GM12891 (cell line): ENCODE measurements around the gene MEX3B.
"Not testable (repeated sequence)": the region's sequence is repeated elsewhere in the genome, so short reads cannot be mapped to it uniquely, and the experiment has no call there.

Experiments
- DNase-seq: peaks from one replicate; pipeline ENCODE4 v3.0.0; 2011; ENCODE audit warnings: low spot score; ENCODE audit not compliant: insufficient read length
- FAIRE-seq: peaks from 2 replicates; lab custom pipeline; 2011; peaks lifted over from hg19 to GRCh38; lab: Jason Lieb, UNC
- PAX5 ChIP-seq: IDR thresholded peaks from 2 replicates; pipeline ENCODE4 v1.6.1; 2011; ENCODE audit warnings: low read length, moderate library complexity, mild to moderate bottlenecking; ENCODE audit not compliant: insufficient read depth, severe bottlenecking
- POLR2A ChIP-seq: IDR thresholded peaks from 2 replicates; pipeline ENCODE4 v1.6.1; 2011; ENCODE audit warnings: low read depth, low read length, control low read depth
- POLR2AphosphoS5 ChIP-seq: IDR thresholded peaks from 2 replicates; pipeline ENCODE4 v1.6.1; 2011; ENCODE audit warnings: low read depth, low read length, control low read depth
- POU2F2 ChIP-seq: IDR thresholded peaks from 2 replicates; pipeline ENCODE4 v1.6.1; 2011; ENCODE audit warnings: low read depth, mild to moderate bottlenecking, control low read depth, low read length, moderate library complexity
- SPI1 ChIP-seq: IDR thresholded peaks from 2 replicates; pipeline ENCODE4 v1.6.1; 2011; ENCODE audit warnings: low read depth, low read length, control low read depth
- TAF1 ChIP-seq: IDR thresholded peaks from 2 replicates; pipeline ENCODE4 v1.6.1; 2011; ENCODE audit warnings: low read depth, low read length, control low read depth

MEX3B gene

DNA sequence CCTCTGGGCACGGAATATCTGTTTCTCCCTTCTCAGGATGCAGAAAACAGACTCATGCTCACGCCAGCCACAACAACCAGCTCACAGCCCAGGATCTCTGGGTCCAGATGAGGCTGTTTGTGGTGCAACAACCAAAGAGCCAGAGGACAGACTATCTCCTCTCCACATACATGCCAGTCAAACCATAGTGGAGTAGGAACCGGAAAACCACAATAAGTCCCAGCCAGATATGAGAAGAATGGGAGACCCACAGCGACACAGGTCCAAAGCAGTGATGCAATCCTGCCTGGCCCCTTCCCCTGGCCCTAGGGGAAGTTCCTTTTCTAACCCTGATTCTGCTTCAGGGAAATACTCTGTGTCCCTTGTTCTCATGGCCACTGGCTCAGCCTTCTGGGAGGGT lies 27.6 kb downstream of the MEX3B start:
- DNase-seq (no peak), FAIRE-seq (no peak)
- TF ChIP-seq POLR2AphosphoS5 (no peak), PAX5 (no peak), POLR2A (no peak), POU2F2 (no peak), SPI1 (no peak), TAF1 (no peak)

- no peak for FAIRE-seq
- no peak for DNase-seq
- TF ChIP-seq SPI1 (no peak), POLR2AphosphoS5 (no peak), POLR2A (no peak), TAF1 (no peak), POU2F2 (no peak), PAX5 (no peak)
Observed at GRCh38 chr15:82017656-82018055, 28.2 kb downstream of the MEX3B start.

- FAIRE-seq (no peak), DNase-seq (no peak)
- TF ChIP-seq TAF1 (no peak), PAX5 (no peak), SPI1 (no peak), POLR2A (no peak), POU2F2 (no peak), POLR2AphosphoS5 (no peak)
Observed at GRCh38 chr15:82014989-82015388, 30.8 kb downstream of the MEX3B start.

GRCh38 chr15:82012908-82013307 lies 32.9 kb downstream of the MEX3B start:
- no peak for DNase-seq
- FAIRE-seq, result no peak
- TF ChIP-seq POU2F2 (no peak), POLR2A (no peak)

GRCh38 chr15:82005239-82005638 lies 40.6 kb downstream of the MEX3B start:
- TF ChIP-seq SPI1 (no peak), POU2F2 (no peak), POLR2A (no peak), PAX5 (no peak), POLR2AphosphoS5 (no peak), TAF1 (no peak)
- FAIRE-seq (no peak), DNase-seq (no peak)

- no peak for DNase-seq
- TF ChIP-seq POLR2A, result no peak
- TF ChIP-seq POU2F2, result no peak
- TF ChIP-seq PAX5, result no peak
- no peak for TF ChIP-seq POLR2AphosphoS5
- TF ChIP-seq SPI1, result no peak
- TF ChIP-seq TAF1, result no peak
Observed at GRCh38 chr15:82003916-82004315, 41.9 kb downstream of the MEX3B start.

GRCh38 chr15:81995081-81995480 lies 50.7 kb downstream of the MEX3B start:
- FAIRE-seq, DNase-seq: not testable (repeated sequence)

More at GRCh38 chr15:82003916-82004315, 41.9 kb downstream of the MEX3B start:
- FAIRE-seq, result no peak

DNA sequence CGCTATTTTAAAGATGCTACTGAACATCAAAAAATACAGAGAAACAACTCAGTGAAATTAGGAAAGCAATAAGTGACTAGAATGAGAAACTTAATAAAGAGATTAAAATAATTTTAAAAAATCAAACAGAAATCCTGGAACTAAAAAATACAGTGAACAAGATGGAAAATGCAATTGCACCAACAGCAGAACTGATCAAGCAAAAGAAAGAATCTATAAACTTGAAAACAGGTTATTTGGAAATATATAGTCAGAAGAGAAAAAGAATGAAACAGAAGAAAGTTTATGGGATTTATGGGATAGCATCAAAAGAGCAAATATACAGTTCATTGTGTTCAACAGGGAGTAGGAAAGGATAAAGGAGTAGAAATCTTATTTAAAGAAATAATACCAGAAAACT lies 53.3 kb downstream of the MEX3B start:
- DNase-seq, result no peak
- FAIRE-seq, result no peak
- TF ChIP-seq POLR2AphosphoS5 (no peak), PAX5 (no peak), POU2F2 (no peak), TAF1 (no peak), SPI1 (no peak), POLR2A (no peak)
